ENCODE data around the gene ARHGAP6. TPM values are rescaled to one million over a fixed set of nuclear protein-coding genes. Genes with fewer than 3 reads are reported as not detected.

ARHGAP6 gene
- total and polyA plus RNA-seq, 4 donors = 6.0 to 18.2 (median 12.3) TPM

DNA sequence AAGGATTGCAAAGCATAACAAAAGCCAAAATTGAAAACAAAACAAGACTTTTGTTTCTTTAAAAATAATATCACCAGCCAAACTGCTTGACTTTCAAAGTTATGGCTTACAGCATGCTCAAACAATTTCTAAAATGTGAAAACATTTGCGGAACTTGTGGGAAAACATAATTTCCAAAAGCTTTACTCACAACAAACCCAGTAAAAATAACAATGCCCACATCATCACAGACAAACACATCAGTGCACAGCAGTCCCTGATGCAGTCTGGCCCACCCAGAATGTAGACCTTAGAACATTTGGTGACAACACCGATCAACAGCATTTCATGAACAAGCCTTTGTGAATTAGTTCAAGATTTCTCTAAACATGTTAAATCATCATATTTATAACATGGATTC is 98.9 kb downstream of the ARHGAP6 start:
- DNase-seq (peak in 1 of 3 donors; percentile 25), ATAC-seq (ENCODE audit: insufficient read depth, low FRiP score) (no peak)
- no peaks in the 10 kb centered on the region for H3K9me3 ChIP-seq (ENCODE audit: control insufficient read depth in 4 of 4, insufficient read depth in 3 of 4, low read length in 3 of 4)
- no peak overlapping the region for H3K4me3 ChIP-seq
- TF ChIP-seq, protein P1, sequence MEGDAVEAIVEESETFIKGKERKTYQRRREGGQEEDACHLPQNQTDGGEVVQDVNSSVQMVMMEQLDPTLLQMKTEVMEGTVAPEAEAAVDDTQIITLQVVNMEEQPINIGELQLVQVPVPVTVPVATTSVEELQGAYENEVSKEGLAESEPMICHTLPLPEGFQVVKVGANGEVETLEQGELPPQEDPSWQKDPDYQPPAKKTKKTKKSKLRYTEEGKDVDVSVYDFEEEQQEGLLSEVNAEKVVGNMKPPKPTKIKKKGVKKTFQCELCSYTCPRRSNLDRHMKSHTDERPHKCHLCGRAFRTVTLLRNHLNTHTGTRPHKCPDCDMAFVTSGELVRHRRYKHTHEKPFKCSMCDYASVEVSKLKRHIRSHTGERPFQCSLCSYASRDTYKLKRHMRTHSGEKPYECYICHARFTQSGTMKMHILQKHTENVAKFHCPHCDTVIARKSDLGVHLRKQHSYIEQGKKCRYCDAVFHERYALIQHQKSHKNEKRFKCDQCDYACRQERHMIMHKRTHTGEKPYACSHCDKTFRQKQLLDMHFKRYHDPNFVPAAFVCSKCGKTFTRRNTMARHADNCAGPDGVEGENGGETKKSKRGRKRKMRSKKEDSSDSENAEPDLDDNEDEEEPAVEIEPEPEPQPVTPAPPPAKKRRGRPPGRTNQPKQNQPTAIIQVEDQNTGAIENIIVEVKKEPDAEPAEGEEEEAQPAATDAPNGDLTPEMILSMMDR (IDR thresholded peaks at IDR 0.05; ENCODE audit: control extremely low read depth, extremely low read depth) = no peak
- WGBS, 2 donors = 78 to 92% methylated on average over 2 of the region's 2 CpGs
- no peak overlapping the region for H3K27ac ChIP-seq (ENCODE audit: low read depth in 1 of 2, low read length in 1 of 2)
- no peaks in the 10 kb centered on the region for H3K36me3 ChIP-seq (ENCODE audit: control insufficient read depth in 4 of 4, insufficient read depth in 4 of 4, low read length in 4 of 4)
- peaks cover 0 to 12% (median 2%) of the 10 kb centered on the region in 3 donors for H3K27me3 ChIP-seq (ENCODE audit: control insufficient read depth in 3 of 3, insufficient read depth in 3 of 3, low read length in 2 of 3)
- H3K4me1 ChIP-seq (ENCODE audit: control insufficient read depth in 5 of 5, insufficient read depth in 5 of 5, low read length in 5 of 5) = no peaks in the 10 kb centered on the region
- H3K9ac ChIP-seq (ENCODE audit: insufficient read depth in 1 of 2, low read length in 2 of 2) = no peak overlapping the region

DNA sequence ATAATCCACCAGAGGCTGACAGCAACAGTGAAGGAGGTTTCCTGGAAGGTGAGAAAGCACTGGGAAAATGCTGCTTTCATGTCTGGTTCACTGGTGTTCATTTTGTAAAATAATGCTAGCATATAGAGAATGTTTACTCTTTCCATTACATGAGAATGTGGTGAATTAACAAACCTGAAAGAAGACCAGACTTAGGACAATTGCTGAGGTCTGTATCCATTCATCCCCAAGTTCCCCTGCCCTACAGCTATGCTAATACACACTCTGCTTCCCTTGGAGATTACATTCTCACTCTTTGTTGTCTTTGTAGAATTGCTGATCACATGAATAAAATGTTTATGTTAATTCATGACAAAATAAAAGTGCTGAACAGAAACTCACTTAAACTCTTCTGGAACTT is 99.5 kb downstream of the ARHGAP6 start:
- Histone ChIP-seq H3K9me3 (ENCODE audit: control insufficient read depth in 4 of 4, insufficient read depth in 3 of 4, low read length in 3 of 4) (no peaks in the 10 kb centered on the region), H3K4me3 (no peak overlapping the region), H3K36me3 (ENCODE audit: control insufficient read depth in 4 of 4, insufficient read depth in 4 of 4, low read length in 4 of 4) (no peaks in the 10 kb centered on the region), H3K27me3 (ENCODE audit: control insufficient read depth in 3 of 3, insufficient read depth in 3 of 3, low read length in 2 of 3) (peaks cover 0 to 12% (median 2%) of the 10 kb centered on the region in 3 donors), H3K27ac (ENCODE audit: low read depth in 1 of 2, low read length in 1 of 2) (no peak overlapping the region), H3K4me1 (ENCODE audit: control insufficient read depth in 5 of 5, insufficient read depth in 5 of 5, low read length in 5 of 5) (no peaks in the 10 kb centered on the region), H3K9ac (ENCODE audit: insufficient read depth in 1 of 2, low read length in 2 of 2) (no peak overlapping the region)
- ATAC-seq (ENCODE audit: insufficient read depth, low FRiP score) (no peak), DNase-seq (peak in 2 of 3 donors; percentile 15 to 35)
- TF ChIP-seq, protein P1 (IDR thresholded peaks at IDR 0.05; ENCODE audit: control extremely low read depth, extremely low read depth) = no peak

DNA sequence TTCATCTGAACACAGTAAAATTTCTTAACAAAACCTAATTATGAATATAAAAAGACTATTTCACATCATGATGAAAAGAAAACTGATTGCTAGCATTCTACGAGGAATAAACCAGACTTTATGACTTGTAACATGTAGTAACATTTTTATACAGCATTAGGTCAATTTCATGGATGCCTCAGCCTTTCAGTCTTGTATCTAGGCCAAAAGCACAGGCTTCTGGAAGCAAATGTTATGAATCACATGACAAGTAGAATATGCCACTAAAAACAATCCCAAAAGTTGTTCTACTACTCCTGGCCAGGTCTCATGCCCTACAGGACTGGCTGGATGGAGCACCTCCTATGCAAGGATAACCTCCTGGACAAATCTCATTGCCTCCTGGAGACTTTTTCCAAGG is 101.2 kb downstream of the ARHGAP6 start:
- Histone ChIP-seq H3K4me1 (ENCODE audit: control insufficient read depth in 5 of 5, insufficient read depth in 5 of 5, low read length in 5 of 5) (no peaks in the 10 kb centered on the region), H3K36me3 (ENCODE audit: control insufficient read depth in 4 of 4, insufficient read depth in 4 of 4, low read length in 4 of 4) (no peaks in the 10 kb centered on the region), H3K27ac (ENCODE audit: low read depth in 1 of 2, low read length in 1 of 2) (no peak overlapping the region), H3K27me3 (ENCODE audit: control insufficient read depth in 3 of 3, insufficient read depth in 3 of 3, low read length in 2 of 3) (peaks cover 0 to 17% (median 2%) of the 10 kb centered on the region in 3 donors), H3K4me3 (no peak overlapping the region), H3K9me3 (ENCODE audit: control insufficient read depth in 4 of 4, insufficient read depth in 3 of 4, low read length in 3 of 4) (no peaks in the 10 kb centered on the region), H3K9ac (ENCODE audit: insufficient read depth in 1 of 2, low read length in 2 of 2) (no peak overlapping the region)
- TF ChIP-seq, protein P1 (IDR thresholded peaks at IDR 0.05; ENCODE audit: control extremely low read depth, extremely low read depth) = no peak
- ATAC-seq (ENCODE audit: insufficient read depth, low FRiP score) = no peak
- WGBS, 2 donors = 59 to 73% methylated on average over 1 of the region's 1 CpG
- no peak for DNase-seq

DNA sequence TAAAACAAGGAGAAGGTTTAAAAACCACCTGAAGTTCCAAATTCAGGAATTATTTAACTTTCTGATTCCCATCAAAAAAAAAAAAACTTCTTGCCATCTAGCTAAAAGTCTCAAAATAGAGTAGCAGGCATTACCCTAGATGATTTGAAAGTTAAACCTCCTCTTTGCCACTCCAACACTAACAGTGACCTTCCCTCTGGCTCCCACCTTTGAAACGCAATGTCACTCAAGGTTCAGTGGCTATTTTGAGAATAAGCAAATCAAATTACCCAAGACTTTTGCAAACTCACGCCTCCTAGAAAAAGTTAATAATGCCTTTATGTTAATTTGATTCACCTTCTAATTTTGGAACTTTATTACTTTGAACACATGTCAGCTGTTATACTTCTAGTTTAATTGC is 103.2 kb downstream of the ARHGAP6 start:
- no peak overlapping the region for H3K4me3 ChIP-seq
- H3K27me3 ChIP-seq (ENCODE audit: control insufficient read depth in 3 of 3, insufficient read depth in 3 of 3, low read length in 2 of 3) = peaks cover 0 to 17% (median under 1%) of the 10 kb centered on the region in 3 donors
- no peak overlapping the region for H3K27ac ChIP-seq (ENCODE audit: low read depth in 1 of 2, low read length in 1 of 2)
- TF ChIP-seq, protein P1 (IDR thresholded peaks at IDR 0.05; ENCODE audit: control extremely low read depth, extremely low read depth) = no peak
- no peaks in the 10 kb centered on the region for H3K9me3 ChIP-seq (ENCODE audit: control insufficient read depth in 4 of 4, insufficient read depth in 3 of 4, low read length in 3 of 4)
- DNase-seq (no peak), ATAC-seq (ENCODE audit: insufficient read depth, low FRiP score) (no peak)
- H3K36me3 ChIP-seq (ENCODE audit: control insufficient read depth in 4 of 4, insufficient read depth in 4 of 4, low read length in 4 of 4) = no peaks in the 10 kb centered on the region
- WGBS, 2 donors = 58 to 82% methylated on average over 2 of the region's 2 CpGs
- no peak overlapping the region for H3K9ac ChIP-seq (ENCODE audit: insufficient read depth in 1 of 2, low read length in 2 of 2)
- no peaks in the 10 kb centered on the region for H3K4me1 ChIP-seq (ENCODE audit: control insufficient read depth in 5 of 5, insufficient read depth in 5 of 5, low read length in 5 of 5)

Measured in lung (tissue), 12 donors.